HepG2 (cell line): ENCODE measurements around the gene INTS6. TPM values are rescaled to one million over a fixed set of nuclear protein-coding genes. Genes with fewer than 3 reads are reported as not detected.

ENCODE experiments used
- ATAC-seq: fragments of 200-7000 bp; cut with Tn5 transposase; 3 replicates; pipeline ENCODE4 v1.9.1; 2020; ENCODE audit warnings: mild to moderate bottlenecking, moderate library complexity
- BruUV-seq: library from RNA; stranded (reverse); fragments of 400-500 nt; replicated peaks from 2 replicates; lab custom pipeline; 2021; lab: Mats Ljungman, UMichigan
- CTCF ChIA-PET: fragments of 300-600 bp; formaldehyde crosslinking; extraction: SDS; loops from one replicate; lab custom pipeline; 2021; ENCODE audit warnings: low total read pairs, inconsistent platforms, low intra/inter-chr PET ratio; lab: Yijun Ruan, JAX
- POLR2A ChIA-PET: fragments of 350-600 bp; sonication (Branson Sonifier 250); formaldehyde crosslinking; loops from one replicate; lab custom pipeline; 2020; ENCODE audit warnings: antibody characterized with exemption, inconsistent platforms; lab: Yijun Ruan, JAX
- DNase-seq: peaks from one replicate; pipeline ENCODE4 v3.0.0-alpha.2; 2015; ENCODE audit warnings: low spot score
- FAIRE-seq: peaks from 3 replicates; lab custom pipeline; 2011; peaks lifted over from hg19 to GRCh38; lab: Jason Lieb, UNC
- H2AFZ ChIP-seq: one replicate; pipeline ENCODE4 v1.6.1; 2011; ENCODE audit warnings: low read length, inconsistent platforms
- H3K27ac ChIP-seq: fragments of 300-600 bp; 3 replicates; pipeline ENCODE4 v1.8.0; 2011; ENCODE audit warnings: mixed run types, mild to moderate bottlenecking, mixed read lengths, low read length, inconsistent platforms; ENCODE audit not compliant: insufficient read depth; ENCODE audit errors: extremely low read length
- H3K27me3 ChIP-seq, 2 experiments: fragments of 200-600 bp in 1 of 2; 2 replicates in 1 of 2; 3 replicates in 1 of 2; pipeline versions ENCODE4 v1.6.0 to v1.8.0; 2011; ENCODE audit warnings: low read length in 2 of 2, mild to moderate bottlenecking in 2 of 2, moderate library complexity in 2 of 2, inconsistent platforms in 1 of 2; ENCODE audit not compliant: insufficient read depth in 2 of 2, control insufficient read depth in 1 of 2
- H3K36me3 ChIP-seq, 2 experiments: fragments of 200-600 bp in 1 of 2; replicated peaks in 1 of 2; 2 replicates in 1 of 2; 3 replicates in 1 of 2; pipeline versions ENCODE4 v1.5.1 to v1.8.0; 2011; ENCODE audit warnings: low read length in 2 of 2, inconsistent platforms in 1 of 2; ENCODE audit not compliant: insufficient read depth in 2 of 2, control insufficient read depth in 1 of 2
- H3K4me1 ChIP-seq: 2 replicates; pipeline ENCODE4 v1.5.1; 2012; ENCODE audit warnings: low read length, inconsistent platforms; ENCODE audit not compliant: insufficient read depth
- H3K4me2 ChIP-seq: 2 replicates; pipeline ENCODE4 v1.6.0; 2011; ENCODE audit warnings: low read depth, low read length, inconsistent platforms
- H3K4me3 ChIP-seq, 3 experiments: fragments of 200-600 bp in 1 of 3; sonication (generic), shearing (Covaris generic) in 1 of 3; replicated peaks in 1 of 3; 2 replicates each; pipeline ENCODE4 v1.5.1; 2011 to 2016; ENCODE audit warnings: low read length in 3 of 3, inconsistent platforms in 2 of 3, low read depth in 2 of 3, mild to moderate bottlenecking in 2 of 3, control low read depth in 1 of 3, mixed read lengths in 1 of 3; ENCODE audit not compliant: insufficient read depth in 1 of 3
- H3K79me2 ChIP-seq: one replicate; pipeline ENCODE4 v1.6.1; 2011; ENCODE audit warnings: low read length, inconsistent platforms; ENCODE audit not compliant: insufficient read depth
- H3K9ac ChIP-seq: 2 replicates; pipeline ENCODE4 v1.6.0; 2011; ENCODE audit warnings: mild to moderate bottlenecking, low read depth, low read length, inconsistent platforms; ENCODE audit not compliant: insufficient read depth
- H3K9me3 ChIP-seq: 2 replicates; pipeline ENCODE4 v1.5.1; 2012; ENCODE audit warnings: mild to moderate bottlenecking, low read length
- H4K20me1 ChIP-seq: 2 replicates; pipeline ENCODE4 v1.6.0; 2011; ENCODE audit warnings: inconsistent platforms, mild to moderate bottlenecking, low read length, moderate library complexity; ENCODE audit not compliant: insufficient read depth
- CSRNP2 ChIP-seq: sonication (generic); formaldehyde crosslinking; conservative IDR thresholded peaks from 2 replicates; pipeline ENCODE4 v1.8.0; 2022; ENCODE audit warnings: low read depth, missing genetic modification reagents
- ETS1 ChIP-seq: sonication (generic); formaldehyde crosslinking; IDR thresholded peaks from 2 replicates; pipeline ENCODE4 v1.4.0; 2020; ENCODE audit warnings: missing genetic modification reagents
- JARID2 ChIP-seq: sonication (generic); formaldehyde crosslinking; IDR thresholded peaks from 2 replicates; pipeline ENCODE4 v1.8.1; 2023; ENCODE audit warnings: missing genetic modification reagents, inconsistent platforms; ENCODE audit not compliant: insufficient replicate concordance
- LCORL ChIP-seq, 2 experiments: fragments of 450-650 bp in 1 of 2; sonication (generic) in 1 of 2; formaldehyde crosslinking in 1 of 2; IDR thresholded peaks; 2 replicates each; pipeline versions ENCODE4 v1.5.0 to v1.6.1; 2017 to 2020; ENCODE audit warnings: antibody characterized with exemption in 1 of 2, missing genetic modification reagents in 1 of 2
- NR0B2 ChIP-seq: sonication (generic); formaldehyde crosslinking; IDR thresholded peaks from 2 replicates; pipeline ENCODE4 v1.4.0; 2020; ENCODE audit warnings: mild to moderate bottlenecking, missing genetic modification reagents
- PBX3 ChIP-seq: sonication (generic); formaldehyde crosslinking; IDR thresholded peaks from 2 replicates; pipeline ENCODE4 v1.8.1; 2023; ENCODE audit warnings: missing genetic modification reagents, inconsistent platforms, borderline replicate concordance
- SKIL ChIP-seq: sonication (generic); formaldehyde crosslinking; IDR thresholded peaks from 2 replicates; pipeline ENCODE4 v1.8.0; 2022; ENCODE audit warnings: missing genetic modification reagents, mild to moderate bottlenecking, moderate library complexity, borderline replicate concordance
- SMYD3 ChIP-seq: sonication (generic); formaldehyde crosslinking; IDR thresholded peaks from 2 replicates; pipeline ENCODE4 v1.8.1; 2023; ENCODE audit warnings: mild to moderate bottlenecking, missing genetic modification reagents
- TCF7L2 ChIP-seq: IDR thresholded peaks from 2 replicates; pipeline ENCODE4 v1.6.1; 2011; ENCODE audit warnings: mild to moderate bottlenecking, low read depth, low read length, moderate library complexity
- ZMYM4 ChIP-seq: sonication (generic); formaldehyde crosslinking; IDR thresholded peaks from 2 replicates; pipeline ENCODE4 v1.8.1; 2023; ENCODE audit warnings: mild to moderate bottlenecking, missing genetic modification reagents
- ZNF18 ChIP-seq: sonication (generic); formaldehyde crosslinking; IDR thresholded peaks from 2 replicates; pipeline ENCODE4 v1.8.0; 2022; ENCODE audit warnings: mild to moderate bottlenecking, missing genetic modification reagents; ENCODE audit not compliant: insufficient replicate concordance
- ZNF552 ChIP-seq: sonication (generic); formaldehyde crosslinking; IDR thresholded peaks from 2 replicates; pipeline ENCODE4 v1.9.0; 2022; ENCODE audit warnings: missing genetic modification reagents, mild to moderate bottlenecking, borderline replicate concordance
- ZNF563 ChIP-seq: sonication (generic); formaldehyde crosslinking; IDR thresholded peaks from 2 replicates; pipeline ENCODE4 v1.8.0; 2022; ENCODE audit warnings: mild to moderate bottlenecking, moderate library complexity, missing genetic modification reagents
- ZNF598 ChIP-seq: sonication (generic); formaldehyde crosslinking; IDR thresholded peaks from 2 replicates; pipeline ENCODE4 v1.5.1; 2020; ENCODE audit warnings: mild to moderate bottlenecking, missing genetic modification reagents, borderline replicate concordance
- ZNF614 ChIP-seq: IDR thresholded peaks from 2 replicates; pipeline ENCODE4 v1.6.1; 2018; ENCODE audit warnings: missing biosample characterization, missing genetic modification reagents, inconsistent platforms, borderline replicate concordance
- WGBS: methylation state at CpG from one replicate; pipeline ENCODE4 v1.1.6; 2017; ENCODE audit warnings: low lambda C conversion rate; 5-methylcytosine and 5-hydroxymethylcytosine counted together
- in situ Hi-C: cut with HindIII; loops from 2 replicates; pipeline ENCODE4 v1.10.0; 2017; ENCODE audit warnings: low pct_unique_long_range_greater_than_20kb; ENCODE audit not compliant: extremely low pct_ligation_motif_present
- intact Hi-C: fragments of 100-400 bp; cut with micrococcal nuclease; formaldehyde crosslinking; loops from one replicate; pipeline ENCODE4 v1.10.0; 2022; ENCODE audit not compliant: unreplicated experiment
- polyA plus RNA-seq, 8 experiments: library from polyadenylated mRNA; depleted of rRNA in 3 of 8; stranded (reverse) in 7 of 8; unstranded in 1 of 8; fragments of >200 nt; fragmentation: Illumina TruSeq in 4 of 8; extraction: Trizol in 4 of 8; gene quantifications; 2 replicates each; pipeline versions ENCODE4 v1.2.1 to v1.2.3, GENCODE V29; 2011 to 2016; ENCODE audit warnings: low read depth in 4 of 8, missing spikeins in 1 of 8, mixed read lengths in 1 of 8; ENCODE audit not compliant: insufficient read depth in 1 of 8
- total RNA-seq, 5 experiments: library from RNA; depleted of rRNA; stranded (reverse); fragments of >200 nt; fragmentation: Illumina TruSeq; extraction: Trizol; gene quantifications; 2 replicates each; pipeline ENCODE4 v1.2.3, GENCODE V29; 2016; ENCODE audit warnings: low read depth in 1 of 5

INTS6 gene
- total and polyA plus RNA-seq, 2 of the 13 experiments (the other 11 are each of a cell fraction or from before 2014, with no cell fraction given): 27.9 to 38.4 TPM

GRCh38 chr13:51359352-51359751 is 93.5 kb downstream of the INTS6 start:
- intact Hi-C loops (no loop called here), in situ Hi-C loops (no loop called here)
- H3K79me2 ChIP-seq: no peaks in the 10 kb centered on the region
- ChIA-PET POLR2A (interaction anchor here (1.2 to 1.3 kb wide), 2 partner anchors 93 to 94 kb away, joined by 3 read pairs; partner anchors contain the start of gene INTS6), CTCF (no interaction called here)
- no peak for FAIRE-seq
- no peak overlapping the region for H3K4me3 ChIP-seq
- no peak overlapping the region for H2AFZ ChIP-seq
- H4K20me1 ChIP-seq: no peaks in the 10 kb centered on the region
- 95% methylated on average over 1 of the region's 1 CpG for WGBS
- no peaks in the 10 kb centered on the region for H3K36me3 ChIP-seq
- ATAC-seq: no peak
- no peak for DNase-seq
- no peak overlapping the region for H3K9ac ChIP-seq
- no peaks in the 10 kb centered on the region for H3K9me3 ChIP-seq
- peaks cover 29% of the 10 kb centered on the region for H3K4me1 ChIP-seq
- no peak overlapping the region for H3K27ac ChIP-seq
- TF ChIP-seq NR0B2 (CRISPR knock-in tag) (no peak), JARID2 (CRISPR knock-in tag) (no peak), ZMYM4 (no peak), ZNF614 (CRISPR knock-in tag) (no peak), CSRNP2 (CRISPR knock-in tag) (no peak), SKIL (CRISPR knock-in tag) (no peak), SMYD3 (CRISPR knock-in tag) (no peak), PBX3 (no peak), TCF7L2 (no peak), ZNF563 (CRISPR knock-in tag) (no peak), ZNF552 (CRISPR knock-in tag) (no peak), ZNF598 (CRISPR knock-in tag) (no peak), ZNF18 (CRISPR knock-in tag) (no peak), LCORL (IDR thresholded peaks at IDR 0.05) (no peak), LCORL (CRISPR knock-in tag; IDR thresholded peaks at IDR 0.05) (no peak), ETS1 (no peak)
- H3K4me2 ChIP-seq: no peak overlapping the region
- H3K27me3 ChIP-seq: no peaks in the 10 kb centered on the region
- no TSS peak for BruUV-seq
